ENCODE results near the gene EML3.
"Not testable (repeated sequence)": the region's sequence is repeated elsewhere in the genome, so short reads cannot be mapped to it uniquely, and the experiment has no call there.

EML3 gene

GRCh38 chr11:62601122-62601371, 11.5 kb downstream of the EML3 start:
- in situ Hi-C loops (cut with MboI; ENCODE audit: low sequenced_read_pairs) = no loop called here

GRCh38 chr11:62600367-62601121, 12.0 kb downstream of the EML3 start:
- in situ Hi-C loops (cut with MboI; ENCODE audit: low sequenced_read_pairs) = no loop called here

GRCh38 chr11:62599901-62600300, 12.7 kb downstream of the EML3 start:
- in situ Hi-C loops (cut with MboI; ENCODE audit: low sequenced_read_pairs) = no loop called here

GRCh38 chr11:62599069-62599696, 13.4 kb downstream of the EML3 start:
- in situ Hi-C loops (cut with MboI; ENCODE audit: low sequenced_read_pairs) = no loop called here

GRCh38 chr11:62595124-62595523, 17.5 kb downstream of the EML3 start:
- in situ Hi-C loops (cut with MboI; ENCODE audit: low sequenced_read_pairs) = no loop called here

- in situ Hi-C loops (cut with MboI; ENCODE audit: low sequenced_read_pairs) = no loop called here
Observed at GRCh38 chr11:62593434-62594044, 19.0 kb downstream of the EML3 start.

- in situ Hi-C loops (cut with MboI; ENCODE audit: low sequenced_read_pairs) = no loop called here
Observed at GRCh38 chr11:62592989-62593421, 19.6 kb downstream of the EML3 start.

GRCh38 chr11:62592146-62592815, 20.3 kb downstream of the EML3 start:
- in situ Hi-C loops (cut with MboI; ENCODE audit: low sequenced_read_pairs) = no loop called here

GRCh38 chr11:62591448-62592145, 21.0 kb downstream of the EML3 start, which contains the start of gene TUT1:
TSS of gene TUT1 (minus strand) at chr11:62591523. CDS start at chr11:62591485, 38 bp downstream.
- in situ Hi-C loops (cut with MboI; ENCODE audit: low sequenced_read_pairs) = no loop called here

- in situ Hi-C loops (cut with MboI; ENCODE audit: low sequenced_read_pairs) = no loop called here
Observed at GRCh38 chr11:62588966-62589637, 23.5 kb downstream of the EML3 start.

- in situ Hi-C loops (cut with MboI; ENCODE audit: low sequenced_read_pairs) = not testable (repeated sequence)
Observed at GRCh38 chr11:62585356-62585755, 27.2 kb downstream of the EML3 start.

- in situ Hi-C loops (cut with MboI; ENCODE audit: low sequenced_read_pairs) = not testable (repeated sequence)
Observed at GRCh38 chr11:62581735-62582134, 30.8 kb downstream of the EML3 start.

GRCh38 chr11:62580959-62581715, 31.4 kb downstream of the EML3 start:
- in situ Hi-C loops (cut with MboI; ENCODE audit: low sequenced_read_pairs) = no loop called here

GRCh38 chr11:62579252-62579651, 33.3 kb downstream of the EML3 start:
- in situ Hi-C loops (cut with MboI; ENCODE audit: low sequenced_read_pairs) = no loop called here

- in situ Hi-C loops (cut with MboI; ENCODE audit: low sequenced_read_pairs) = no loop called here
Observed at GRCh38 chr11:62578541-62578940, 34.0 kb downstream of the EML3 start.

GRCh38 chr11:62577046-62577714, 35.4 kb downstream of the EML3 start:
- in situ Hi-C loops (cut with MboI; ENCODE audit: low sequenced_read_pairs) = no loop called here

GRCh38 chr11:62575837-62576236, 36.7 kb downstream of the EML3 start:
- in situ Hi-C loops (cut with MboI; ENCODE audit: low sequenced_read_pairs) = no loop called here

- in situ Hi-C loops (cut with MboI; ENCODE audit: low sequenced_read_pairs) = no loop called here
Observed at GRCh38 chr11:62575156-62575555, 37.4 kb downstream of the EML3 start.

GRCh38 chr11:62574363-62575071, 38.1 kb downstream of the EML3 start:
- in situ Hi-C loops (cut with MboI; ENCODE audit: low sequenced_read_pairs) = no loop called here
